Measurements from ENCODE around the gene WNT6. TPM values are rescaled to one million over a fixed set of nuclear protein-coding genes. Genes with fewer than 3 reads are reported as not detected.

Gene WNT6
- total RNA-seq, 1 donor from 2014 or later, result 0.64 TPM

- peak; percentile 66 for DNase-seq (ENCODE audit: extremely low spot score, unreplicated experiment)
- Mint-ChIP-seq H3K36me3 (ENCODE audit: unreplicated experiment) (no peaks in the 10 kb centered on the region), H3K4me3 (ENCODE audit: unreplicated experiment) (no peak overlapping the region), H3K9me3 (ENCODE audit: unreplicated experiment) (no peaks in the 10 kb centered on the region), H3K4me1 (ENCODE audit: unreplicated experiment) (no peaks in the 10 kb centered on the region), H3K27ac (ENCODE audit: unreplicated experiment) (no peak overlapping the region), H3K27me3 (ENCODE audit: unreplicated experiment) (peaks cover 33% of the 10 kb centered on the region)
- no peak for TF ChIP-seq CTCF (IDR thresholded peaks at IDR 0.05)
Observed at GRCh38 chr2:218824004-218824403, 35.6 kb upstream of the WNT6 start.

GRCh38 chr2:218826791-218827190 lies 32.8 kb upstream of the WNT6 start:
- DNase-seq (ENCODE audit: extremely low spot score, unreplicated experiment), result no peak
- Mint-ChIP-seq H3K27ac (ENCODE audit: unreplicated experiment) (no peak overlapping the region), H3K4me3 (ENCODE audit: unreplicated experiment) (no peak overlapping the region), H3K9me3 (ENCODE audit: unreplicated experiment) (no peaks in the 10 kb centered on the region), H3K4me1 (ENCODE audit: unreplicated experiment) (no peaks in the 10 kb centered on the region), H3K27me3 (ENCODE audit: unreplicated experiment) (peaks cover 35% of the 10 kb centered on the region), H3K36me3 (ENCODE audit: unreplicated experiment) (no peaks in the 10 kb centered on the region)
- TF ChIP-seq CTCF (IDR thresholded peaks at IDR 0.05), result no peak

- Mint-ChIP-seq H3K36me3 (ENCODE audit: unreplicated experiment) (no peaks in the 10 kb centered on the region), H3K27me3 (ENCODE audit: unreplicated experiment) (peaks cover 33% of the 10 kb centered on the region), H3K4me3 (ENCODE audit: unreplicated experiment) (no peak overlapping the region), H3K9me3 (ENCODE audit: unreplicated experiment) (no peaks in the 10 kb centered on the region), H3K27ac (ENCODE audit: unreplicated experiment) (no peak overlapping the region), H3K4me1 (ENCODE audit: unreplicated experiment) (peaks cover 8% of the 10 kb centered on the region)
- TF ChIP-seq CTCF (IDR thresholded peaks at IDR 0.05), result no peak
- no peak for DNase-seq (ENCODE audit: extremely low spot score, unreplicated experiment)
Observed at GRCh38 chr2:218827701-218828476, 31.7 kb upstream of the WNT6 start.

DNA sequence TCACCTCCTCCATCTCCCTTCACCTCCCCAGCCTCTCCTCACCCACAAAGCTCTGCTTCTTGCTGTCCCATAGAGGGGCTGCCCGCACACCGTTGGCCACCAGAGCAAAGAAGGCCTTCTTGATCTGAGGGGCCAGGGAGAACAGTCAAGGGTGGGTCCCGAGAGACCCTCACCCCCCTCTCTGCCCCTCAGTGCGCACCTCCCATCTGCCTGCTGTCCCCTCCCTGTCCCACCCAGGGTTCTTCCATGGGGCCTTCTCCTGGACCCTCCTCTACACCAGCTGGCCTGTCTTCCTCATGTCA lies 31.2 kb upstream of the WNT6 start:
- no peaks in the 10 kb centered on the region for H3K36me3 Mint-ChIP-seq (ENCODE audit: unreplicated experiment)
- no peak overlapping the region for H3K27ac Mint-ChIP-seq (ENCODE audit: unreplicated experiment)
- peaks cover 13% of the 10 kb centered on the region for H3K4me1 Mint-ChIP-seq (ENCODE audit: unreplicated experiment)
- DNase-seq (ENCODE audit: extremely low spot score, unreplicated experiment), result no peak
- H3K9me3 Mint-ChIP-seq (ENCODE audit: unreplicated experiment), result no peaks in the 10 kb centered on the region
- TF ChIP-seq CTCF (IDR thresholded peaks at IDR 0.05), result no peak
- peaks cover 32% of the 10 kb centered on the region for H3K27me3 Mint-ChIP-seq (ENCODE audit: unreplicated experiment)
- H3K4me3 Mint-ChIP-seq (ENCODE audit: unreplicated experiment), result no peak overlapping the region

DNA sequence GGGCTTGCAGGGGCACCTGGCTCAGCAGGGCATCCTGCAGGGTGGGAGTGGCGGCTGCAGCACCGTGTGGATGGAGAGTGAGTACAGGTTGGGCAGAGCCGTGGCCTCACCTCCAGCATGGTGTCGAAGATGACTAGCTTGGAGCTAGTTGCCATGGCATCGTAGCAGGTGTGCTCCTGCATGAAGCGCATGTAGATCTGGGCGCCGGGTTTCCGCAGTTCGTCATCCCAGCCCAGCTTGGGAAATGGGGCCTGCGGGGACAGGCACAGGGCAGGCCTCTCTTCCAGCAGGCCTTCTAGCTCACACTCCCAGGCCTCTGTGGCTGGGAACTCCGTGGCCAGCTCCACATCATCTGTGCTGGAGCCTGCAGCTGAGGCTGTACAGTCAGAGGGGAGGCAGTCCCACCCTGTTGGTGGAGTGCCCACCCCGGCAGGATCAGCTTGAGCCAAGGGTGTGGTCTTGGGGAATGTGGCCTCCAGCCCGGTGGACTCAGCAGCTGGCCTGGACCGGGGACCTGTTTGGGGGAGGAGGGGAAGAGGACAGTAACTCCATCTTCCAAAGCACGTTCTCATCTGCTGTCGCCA lies 29.6 kb upstream of the WNT6 start:
- Mint-ChIP-seq H3K27me3 (ENCODE audit: unreplicated experiment) (peaks cover 34% of the 10 kb centered on the region), H3K27ac (ENCODE audit: unreplicated experiment) (no peak overlapping the region), H3K9me3 (ENCODE audit: unreplicated experiment) (no peaks in the 10 kb centered on the region), H3K36me3 (ENCODE audit: unreplicated experiment) (no peaks in the 10 kb centered on the region), H3K4me1 (ENCODE audit: unreplicated experiment) (peaks cover 20% of the 10 kb centered on the region), H3K4me3 (ENCODE audit: unreplicated experiment) (no peak overlapping the region)
- TF ChIP-seq CTCF (IDR thresholded peaks at IDR 0.05), result no peak
- DNase-seq (ENCODE audit: extremely low spot score, unreplicated experiment), result no peak

Data from osteocyte (in vitro differentiated cells).